GM21825 (cell line): Measurements from ENCODE around the gene SLC19A1.

Source experiments
- ATAC-seq: cut with Tn5 transposase; IDR thresholded peaks from one replicate; pipeline ENCODE4 v1.9.1; 2021; ENCODE audit warnings: mild to moderate bottlenecking, moderate library complexity; ENCODE audit not compliant: unreplicated experiment

SLC19A1 gene

DNA sequence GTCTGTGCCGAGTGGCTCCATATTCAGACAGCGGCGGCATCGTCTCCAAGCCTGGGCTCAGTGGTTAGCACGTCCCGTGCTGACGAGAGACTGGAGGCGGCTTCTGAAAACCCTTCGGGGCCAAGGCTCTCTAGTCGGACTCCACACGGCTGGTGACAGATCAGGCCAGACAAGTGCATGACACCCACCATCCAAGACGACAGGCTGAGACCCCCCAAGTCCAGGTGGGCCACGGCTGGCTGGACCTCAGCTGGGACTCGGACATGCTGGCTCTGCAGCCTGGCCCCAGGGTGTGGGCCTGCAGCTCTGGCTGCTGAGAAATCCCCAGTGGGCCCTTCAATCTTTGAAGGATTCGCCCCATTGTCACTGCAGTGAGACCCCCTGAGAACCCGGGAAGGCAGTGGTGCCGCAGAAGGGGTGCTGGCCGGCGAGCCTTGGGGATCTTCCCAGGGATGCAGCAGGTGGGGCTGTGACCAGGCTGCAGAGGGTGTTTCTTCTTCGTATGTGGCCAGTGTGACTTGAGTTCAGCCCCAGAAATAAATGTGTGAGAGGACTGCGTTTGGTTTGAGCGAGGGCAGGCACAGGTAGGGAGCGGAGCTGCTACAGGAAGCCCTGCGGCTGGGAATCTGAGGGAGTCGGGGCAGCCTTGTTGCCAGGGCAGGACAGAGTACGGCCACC, 15.9 kb upstream of the SLC19A1 start:
- no peak for ATAC-seq

DNA sequence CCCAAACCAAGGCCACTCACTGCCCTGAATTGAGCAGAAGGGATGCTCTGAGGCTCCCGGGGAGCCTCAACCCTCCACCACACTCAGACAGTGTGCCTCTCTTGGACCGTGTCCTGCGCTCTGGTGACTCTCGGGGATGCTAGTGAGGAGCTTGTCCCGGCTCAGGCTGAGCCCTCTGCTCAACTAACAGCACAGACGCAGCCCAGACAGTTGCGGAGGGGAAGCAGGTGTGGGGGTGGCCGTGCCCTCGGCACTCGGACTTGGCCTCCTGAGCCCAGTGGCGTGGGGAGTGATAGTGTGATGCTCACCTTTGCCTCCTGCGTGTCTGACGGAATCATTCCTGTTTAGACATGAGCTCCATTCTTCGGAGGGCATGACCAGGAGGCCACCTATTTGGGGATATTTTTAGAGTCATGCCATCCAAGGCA, 15.4 kb upstream of the SLC19A1 start:
- no peak for ATAC-seq

DNA sequence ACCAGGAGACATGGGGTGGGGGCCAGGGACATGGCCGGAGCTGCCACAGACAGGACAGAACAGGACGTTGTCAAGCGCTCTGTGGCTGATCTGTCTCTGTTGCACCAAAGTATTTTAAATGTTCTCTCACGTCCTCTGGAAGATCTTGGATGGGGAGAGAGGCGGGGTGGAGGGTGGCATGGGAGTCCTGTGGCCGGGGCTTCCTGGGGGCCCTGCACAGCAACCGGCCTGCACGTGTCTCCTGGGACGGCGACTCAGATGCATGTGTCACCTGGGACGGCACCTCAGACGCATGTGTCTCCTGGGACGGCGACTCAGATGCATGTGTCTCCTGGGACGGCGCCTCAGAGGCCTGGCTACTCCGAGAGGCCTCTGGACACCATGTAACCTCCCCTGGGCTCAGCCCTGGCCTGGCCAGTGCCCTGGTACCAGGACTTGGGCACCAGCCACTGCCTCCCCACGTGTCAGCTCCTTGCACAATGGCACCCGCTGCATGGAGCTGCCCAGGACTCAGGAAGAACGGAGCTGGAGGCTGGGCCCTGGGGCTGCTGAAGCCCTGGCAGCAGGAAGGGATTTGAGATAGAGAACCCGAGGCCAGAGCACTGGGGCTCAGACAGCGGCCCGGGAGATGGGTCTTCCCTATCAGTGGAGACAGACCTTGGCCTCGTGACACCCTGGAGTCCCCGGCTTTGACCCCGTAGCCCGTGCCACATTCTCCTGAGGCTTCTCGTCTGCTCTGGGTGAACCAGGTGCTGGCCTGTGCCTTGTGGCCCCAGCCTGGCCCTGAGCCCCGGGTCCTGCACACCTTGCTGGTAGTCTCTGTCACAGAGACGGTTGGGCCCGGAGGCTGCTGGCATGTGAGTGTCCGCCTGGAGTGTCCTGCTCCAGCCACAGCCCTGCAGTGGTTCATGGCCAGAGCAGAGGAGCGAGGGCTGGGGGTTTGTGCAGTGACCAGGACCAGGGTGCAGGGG, 14.7 kb upstream of the SLC19A1 start:
- no peak for ATAC-seq

DNA sequence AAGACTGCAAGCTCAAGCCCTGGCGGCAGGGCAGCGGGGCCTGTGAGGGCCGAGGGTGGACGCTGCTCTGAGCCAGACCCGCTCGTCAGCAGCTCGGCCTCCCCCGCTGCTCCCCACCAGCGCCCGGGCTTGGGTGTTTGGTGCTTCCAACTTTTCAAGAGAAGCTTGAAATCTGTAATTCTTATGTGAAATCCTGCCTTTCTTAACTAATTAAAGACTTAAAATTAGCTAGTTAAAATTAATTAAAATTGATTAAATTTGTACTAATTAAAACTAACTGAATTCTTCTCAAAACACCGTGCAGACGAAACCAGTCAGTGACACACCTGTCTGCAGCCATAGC, 14.0 kb upstream of the SLC19A1 start:
- no peak for ATAC-seq

DNA sequence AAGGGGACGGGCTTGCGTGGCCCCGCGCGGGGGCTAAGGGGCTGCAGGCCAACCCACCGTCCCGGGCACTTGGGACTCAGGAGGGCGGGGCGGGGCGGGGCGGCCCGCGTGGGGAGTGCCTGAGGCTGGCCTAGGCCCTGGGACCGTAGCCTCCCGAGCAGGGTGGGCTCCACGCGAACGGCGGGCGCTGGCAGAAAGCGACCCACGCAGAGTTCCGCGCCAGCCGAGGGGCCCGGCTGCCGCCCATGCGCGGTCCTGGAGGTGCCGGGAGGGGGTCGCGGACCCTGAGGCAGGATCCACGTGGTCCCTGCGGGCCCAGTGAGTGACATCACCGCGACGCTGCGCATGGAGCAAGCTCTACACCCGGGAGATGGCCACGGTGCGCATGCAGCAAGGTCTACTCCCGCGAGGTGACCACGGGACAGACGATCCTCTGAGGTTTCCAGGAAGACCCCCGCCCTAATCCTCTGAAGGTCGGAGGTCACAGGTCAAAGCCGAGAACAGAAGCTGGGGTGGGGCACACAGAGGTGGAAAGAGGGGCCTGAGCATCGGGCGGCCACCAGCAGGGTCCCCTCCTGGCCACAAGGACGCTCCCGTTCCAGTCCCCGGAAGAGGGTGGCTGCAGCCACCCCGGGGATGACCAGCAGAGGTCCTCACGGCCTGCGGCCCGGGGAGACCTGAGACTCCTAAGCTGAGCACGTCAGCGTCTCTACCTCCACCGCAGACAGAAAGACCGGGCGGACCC, 13.5 kb upstream of the SLC19A1 start:
- ATAC-seq, result no peak

DNA sequence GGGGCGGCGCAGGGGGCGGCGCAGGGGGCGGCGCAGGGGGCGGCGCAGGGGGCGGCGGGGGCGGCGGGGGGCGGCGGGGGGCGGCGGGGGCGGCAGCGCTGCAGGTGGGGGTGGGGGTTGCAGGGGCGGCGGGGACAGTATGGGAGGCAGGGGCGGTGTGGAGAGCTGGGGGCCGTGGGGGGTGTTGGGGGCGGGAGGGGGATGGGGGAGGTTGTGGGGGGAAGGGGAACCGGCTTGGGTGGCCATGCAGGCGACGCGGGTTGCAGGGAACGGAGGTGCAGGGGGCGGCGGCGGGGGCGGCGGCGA, 13.0 kb upstream of the SLC19A1 start:
- no peak for ATAC-seq

DNA sequence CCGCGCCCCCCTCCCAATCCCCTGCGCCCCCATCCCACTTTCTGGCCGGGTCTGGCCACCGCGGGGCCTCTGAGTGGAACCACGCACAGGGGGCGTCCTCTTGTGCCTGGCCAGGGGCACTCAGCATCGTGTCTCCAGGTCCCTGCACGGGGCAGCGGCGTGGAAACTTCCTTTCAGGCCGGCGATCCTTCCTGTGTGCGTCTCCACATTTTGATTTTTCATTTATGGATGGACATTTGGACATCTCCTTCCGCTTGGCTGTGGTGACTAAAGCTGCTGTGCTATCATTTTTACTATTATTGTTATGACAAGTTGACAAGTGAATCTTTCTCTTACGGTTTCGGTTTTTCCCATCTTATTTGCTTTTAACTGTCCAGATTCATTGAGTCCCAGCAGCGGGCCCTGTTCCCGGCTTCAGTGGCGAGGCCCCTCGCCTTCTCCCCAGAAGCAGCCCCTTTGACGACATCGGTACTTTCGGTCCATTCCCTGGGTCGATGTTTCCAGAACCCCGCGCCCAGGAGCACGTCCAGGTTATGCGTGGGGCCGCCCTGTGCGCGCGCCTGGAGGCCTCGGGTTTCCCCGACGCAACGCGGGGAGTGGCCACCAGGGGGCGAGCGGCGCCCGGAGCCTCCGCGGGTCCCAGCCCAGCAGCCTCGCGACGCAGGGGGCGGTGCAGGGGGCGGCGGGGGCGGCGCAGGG, 12.4 kb upstream of the SLC19A1 start:
- ATAC-seq, result no peak

DNA sequence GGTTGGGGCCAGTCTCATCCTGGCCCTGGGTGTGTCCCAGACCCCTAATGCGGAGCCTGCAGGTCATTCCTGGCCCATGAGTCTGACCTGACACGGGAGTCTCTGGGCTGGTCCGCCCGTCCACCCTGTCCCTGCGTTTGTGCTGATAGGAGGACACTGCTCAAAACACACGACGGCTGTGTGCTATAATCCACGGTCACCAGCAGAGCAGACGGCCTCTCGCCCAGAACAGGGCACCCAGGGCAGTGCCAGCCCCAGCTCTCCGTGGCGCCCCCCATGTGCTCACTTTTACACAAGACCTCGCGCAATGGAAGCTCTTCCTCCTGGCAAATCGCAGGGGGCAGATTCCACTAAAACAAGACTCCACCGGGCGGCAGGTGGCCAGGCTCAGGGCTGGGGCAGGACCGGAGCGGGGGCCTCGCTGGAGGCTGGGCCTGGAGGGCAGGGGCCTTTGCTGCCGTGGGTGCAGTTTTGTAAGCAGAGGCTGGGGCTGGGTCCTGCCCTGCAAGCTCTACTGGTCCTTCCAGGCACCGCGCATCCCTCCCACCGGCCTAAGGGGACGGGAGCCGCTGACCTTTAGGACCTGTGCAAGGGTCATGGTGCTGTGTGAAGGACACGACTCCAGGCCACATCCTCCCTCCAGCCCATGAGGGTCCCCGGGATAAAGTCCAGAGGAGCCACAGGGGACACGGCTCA, 10.6 kb upstream of the SLC19A1 start:
- no peak for ATAC-seq

DNA sequence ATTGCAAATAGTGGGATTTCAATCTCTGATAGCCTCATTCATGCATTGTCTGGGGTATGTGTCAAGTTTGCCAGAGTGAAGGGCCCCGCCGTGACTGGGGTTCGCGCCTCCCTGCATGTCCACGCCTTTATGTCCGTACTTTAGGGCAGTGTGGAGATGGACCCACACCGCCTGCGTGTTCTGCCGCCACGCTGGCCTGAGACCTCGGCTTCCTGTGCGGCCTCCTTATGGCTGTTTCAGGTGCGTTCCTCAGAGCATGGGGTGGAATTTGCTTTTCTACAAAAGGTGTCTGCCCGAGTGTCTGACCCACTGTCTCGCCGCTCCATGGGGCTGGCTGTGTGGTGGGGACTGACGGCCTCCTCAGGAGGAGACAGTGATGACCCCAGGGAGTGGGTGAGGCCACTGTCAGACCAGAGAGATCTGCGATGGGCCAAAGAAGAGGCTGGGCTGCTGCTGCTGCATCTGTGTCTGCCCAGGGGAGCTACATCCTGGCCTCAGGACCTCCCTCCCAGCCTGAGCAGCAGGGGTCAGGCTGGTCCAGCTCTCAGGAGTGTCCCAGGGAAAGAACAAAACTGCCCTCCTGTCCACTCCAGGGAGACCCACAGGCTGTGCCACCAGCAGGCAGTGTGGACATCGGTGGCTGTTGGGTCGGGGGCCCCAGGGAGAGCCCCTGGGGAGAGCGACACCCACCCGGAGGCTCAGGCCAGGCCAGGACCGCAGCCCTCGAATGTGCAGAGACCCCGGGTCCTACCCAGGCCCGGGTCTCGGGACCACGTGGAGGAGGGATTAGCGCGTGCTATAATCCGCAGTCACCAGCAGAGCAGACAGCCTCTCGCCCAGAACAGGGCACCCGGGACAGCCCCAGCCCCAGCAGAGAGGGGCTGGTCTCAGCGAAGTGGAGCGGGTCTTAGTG, 9.8 kb upstream of the SLC19A1 start:
- no peak for ATAC-seq

DNA sequence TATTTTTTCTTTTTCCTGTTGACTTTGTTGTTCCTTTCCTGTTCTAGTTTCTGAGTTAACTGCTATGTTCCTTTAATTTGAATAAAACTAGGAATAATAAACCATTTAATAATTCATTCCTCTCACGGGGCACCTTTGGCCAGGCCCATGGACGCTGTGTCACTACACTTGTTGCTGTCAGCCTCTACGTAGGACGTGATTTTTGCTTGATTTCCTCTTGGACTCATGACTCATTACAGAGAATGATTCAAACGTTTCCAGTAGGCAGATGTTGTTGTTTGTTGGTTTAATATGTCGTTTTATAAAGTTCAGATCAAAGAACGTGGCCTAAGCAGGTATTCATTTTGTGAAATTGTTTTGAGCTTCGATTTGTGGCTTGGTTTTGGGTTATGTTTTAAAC, 9.1 kb upstream of the SLC19A1 start:
- no peak for ATAC-seq

DNA sequence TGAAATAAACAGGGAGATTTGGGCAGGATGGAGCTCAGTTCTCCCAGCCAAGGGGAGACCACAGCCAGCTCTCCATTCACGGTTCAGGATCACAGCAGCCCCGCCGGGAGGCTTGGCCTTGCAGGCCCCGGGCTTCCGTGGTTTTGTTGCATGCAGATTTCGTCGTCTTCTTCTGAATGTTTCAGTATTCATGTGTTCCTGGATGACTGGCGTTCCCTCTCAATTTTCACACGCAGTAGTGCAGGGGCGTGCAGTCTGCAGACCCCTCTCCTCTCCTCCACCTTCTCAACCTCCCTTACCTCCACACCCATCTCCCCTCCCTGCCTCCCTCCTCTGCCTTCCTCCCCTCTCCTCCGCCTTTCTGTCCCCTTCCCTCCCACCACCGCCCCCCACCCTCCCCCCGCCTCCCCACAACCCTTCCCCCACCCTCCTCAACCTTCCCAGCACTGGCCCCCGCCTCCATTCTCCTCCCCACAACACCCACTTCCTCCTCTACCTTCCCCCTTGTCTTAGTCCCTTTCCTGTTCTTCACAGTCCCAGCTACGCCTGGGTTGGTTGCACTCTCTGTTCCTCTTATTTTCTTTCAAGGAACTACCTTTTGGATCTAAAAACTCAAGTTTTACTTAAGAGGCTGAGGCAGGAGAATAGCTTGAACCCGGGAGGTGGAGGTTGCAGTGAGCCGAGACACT, 8.4 kb upstream of the SLC19A1 start:
- ATAC-seq, result peak; percentile 52

DNA sequence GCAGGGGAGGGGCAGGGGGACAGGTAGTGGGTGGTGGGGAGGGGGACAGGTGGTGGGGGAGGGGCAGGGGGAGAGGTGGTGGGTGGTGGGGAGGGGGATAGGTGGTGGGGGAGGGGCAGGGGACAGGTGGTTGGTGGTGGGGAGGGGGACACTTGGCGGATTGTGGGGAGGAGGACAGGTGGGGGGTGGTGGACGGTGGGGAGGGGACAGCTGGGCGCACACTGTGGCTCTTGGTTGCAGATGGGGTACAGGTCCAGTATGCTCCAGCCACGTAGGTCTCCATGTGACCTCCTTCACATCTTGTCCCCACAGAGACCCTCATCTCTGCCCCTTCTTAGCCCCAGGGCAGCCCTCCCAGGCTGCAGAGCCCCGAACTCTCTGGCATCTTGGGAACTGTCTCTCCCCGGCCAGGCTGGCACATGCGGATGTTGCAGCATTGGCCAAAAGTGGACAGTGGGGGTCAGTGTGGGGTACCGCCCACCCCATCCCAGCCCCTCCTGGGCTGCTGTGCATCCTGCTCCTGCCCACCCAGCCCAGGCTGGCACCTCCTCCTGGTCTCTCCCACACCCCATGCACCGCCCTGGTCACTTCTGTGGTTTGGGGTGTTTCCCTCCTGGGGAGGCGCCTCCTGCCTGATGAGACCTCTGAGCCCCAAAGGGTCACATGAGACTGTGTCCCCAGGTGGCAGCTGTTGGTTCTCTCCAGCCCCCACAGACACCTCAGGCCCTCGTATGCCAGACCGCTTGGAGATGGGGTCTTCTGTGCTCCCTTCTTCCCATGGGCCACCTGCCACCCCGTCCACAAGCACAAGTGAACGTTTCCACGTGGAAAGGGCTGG, 7.6 kb upstream of the SLC19A1 start:
- ATAC-seq, result peak; percentile 33

DNA sequence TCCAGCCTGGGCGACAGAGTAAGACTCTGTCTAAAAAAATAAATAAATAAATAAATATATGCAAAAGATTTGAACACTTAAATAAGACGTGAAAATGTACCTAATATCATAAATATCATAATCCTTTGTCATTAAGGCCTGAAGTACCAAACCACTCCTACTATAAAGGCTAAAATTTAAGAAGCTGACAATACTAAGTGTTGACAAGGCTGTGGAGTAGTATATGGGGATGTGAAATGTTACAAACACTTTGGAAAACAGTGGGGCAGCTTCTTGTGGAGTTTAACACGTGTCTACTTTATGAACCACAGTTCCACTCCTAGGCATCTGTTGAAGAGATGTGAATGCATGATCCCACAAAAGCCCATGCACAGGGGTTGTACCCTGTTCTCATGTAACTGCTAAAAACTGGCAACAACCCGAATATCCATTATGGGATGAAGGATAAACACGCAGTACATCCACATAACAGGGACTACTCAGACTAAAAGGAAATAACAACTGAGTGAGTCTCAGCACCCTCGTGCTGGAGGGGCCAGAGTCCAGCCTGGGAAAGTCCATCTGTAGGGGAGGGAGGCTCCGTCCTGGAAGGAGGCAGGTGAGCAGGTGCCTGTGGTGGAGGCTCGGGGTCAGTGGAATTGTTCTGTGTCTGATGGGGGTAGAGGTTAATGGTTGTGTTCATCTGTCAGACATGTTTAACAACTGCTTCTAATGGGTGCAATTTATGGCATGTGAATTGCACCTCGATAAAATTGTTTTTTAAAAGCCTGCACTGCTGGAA, 6.7 kb upstream of the SLC19A1 start:
- ATAC-seq, result no peak

DNA sequence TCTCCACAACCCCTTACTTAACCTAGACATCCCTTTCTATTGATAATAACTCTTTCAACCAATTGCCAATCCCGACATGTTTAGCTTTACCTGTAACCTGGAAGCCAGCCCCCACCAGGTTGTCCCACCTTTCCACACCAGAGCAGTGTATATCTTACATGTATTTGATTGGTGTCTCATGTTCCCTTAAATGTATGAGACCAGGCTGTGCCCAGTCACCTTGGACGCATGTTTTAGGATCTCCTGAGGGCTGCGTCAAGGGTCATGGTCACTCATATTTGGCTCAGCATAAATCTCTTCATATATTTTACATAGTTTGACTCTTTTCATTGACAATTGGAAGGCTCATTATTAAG, 5.3 kb upstream of the SLC19A1 start:
- no peak for ATAC-seq

DNA sequence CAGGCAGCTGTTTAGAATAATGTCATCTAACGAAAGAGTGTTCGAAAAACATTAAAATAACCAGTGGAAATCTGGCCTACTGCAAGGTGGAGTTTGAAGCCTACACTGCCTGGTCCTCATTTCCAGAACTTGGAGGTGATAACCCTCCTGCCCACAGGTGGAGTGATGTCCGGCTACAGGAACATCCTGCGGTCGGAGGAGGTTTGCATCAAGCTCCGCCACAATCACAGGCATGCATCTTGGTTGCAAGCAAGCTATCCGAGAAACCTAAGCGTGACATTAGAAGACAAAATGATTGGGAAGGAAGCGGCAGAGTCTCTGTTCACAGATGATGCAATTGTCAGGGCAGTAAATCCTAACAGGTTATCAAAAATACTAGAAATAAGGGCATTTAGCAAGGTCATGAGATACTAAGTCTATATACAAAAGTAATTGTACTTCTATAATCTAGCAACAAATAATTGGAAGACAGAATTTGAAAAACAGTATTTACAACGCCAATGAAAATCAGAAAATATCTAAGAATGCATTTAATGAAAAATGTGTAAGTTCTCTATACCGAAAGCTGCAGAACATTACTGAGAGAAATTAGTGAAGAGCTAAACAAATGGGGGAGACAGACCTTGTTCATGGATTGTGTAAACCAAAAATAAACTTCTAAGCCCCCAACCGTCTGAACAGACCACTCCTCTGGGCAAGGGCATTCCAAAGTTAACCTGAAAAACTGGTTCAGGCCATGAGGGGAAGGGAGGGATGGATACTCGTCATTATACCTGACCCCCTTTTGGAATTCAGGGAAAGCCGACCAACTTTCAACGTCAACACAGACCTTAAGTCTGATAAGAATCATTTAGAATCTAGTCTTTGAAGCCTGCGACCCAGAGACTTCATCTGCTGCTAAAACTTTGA, 4.7 kb upstream of the SLC19A1 start:
- ATAC-seq, result no peak
